Cerebellar nuclear complex (tissue), 1 donor: Measurements from ENCODE around the gene SEMA4D.

Experiments used
- DNase-seq, 2 experiments: peaks; one replicate each; lab custom pipeline; 2025; lab: John Stamatoyannopoulos, UW

The SEMA4D gene

GRCh38 chr9:89444925-89445765 is 52.8 kb downstream of the SEMA4D start:
- no peak for DNase-seq

- no peak for DNase-seq
These were observed 53.6 kb downstream of the SEMA4D start for GRCh38 chr9:89444274-89444673.

GRCh38 chr9:89442981-89443814 is 54.7 kb downstream of the SEMA4D start:
- DNase-seq = no peak

GRCh38 chr9:89442501-89442978 is 55.4 kb downstream of the SEMA4D start:
- DNase-seq = no peak

GRCh38 chr9:89441986-89442385 is 55.9 kb downstream of the SEMA4D start:
- no peak for DNase-seq

GRCh38 chr9:89441655-89441970 is 56.3 kb downstream of the SEMA4D start:
- DNase-seq = no peak

GRCh38 chr9:89440951-89441654 is 56.8 kb downstream of the SEMA4D start:
- no peak for DNase-seq

GRCh38 chr9:89440548-89440947 is 57.4 kb downstream of the SEMA4D start:
- DNase-seq = no peak

- no peak for DNase-seq
These were observed 57.9 kb downstream of the SEMA4D start for GRCh38 chr9:89440046-89440445.

- no peak for DNase-seq
These were observed 58.3 kb downstream of the SEMA4D start for GRCh38 chr9:89439571-89439970.

- no peak for DNase-seq
These were observed 59.7 kb downstream of the SEMA4D start for GRCh38 chr9:89438194-89438593.

- DNase-seq = no peak
These were observed 60.1 kb downstream of the SEMA4D start for GRCh38 chr9:89437772-89438171.

- no peak for DNase-seq
These were observed 60.8 kb downstream of the SEMA4D start for GRCh38 chr9:89436963-89437625.

- DNase-seq = no peak
These were observed 61.6 kb downstream of the SEMA4D start for GRCh38 chr9:89436326-89436725.

- DNase-seq = no peak
These were observed 62.7 kb downstream of the SEMA4D start for GRCh38 chr9:89435071-89435823.

GRCh38 chr9:89434636-89435035 is 63.3 kb downstream of the SEMA4D start:
- DNase-seq = no peak

GRCh38 chr9:89433826-89434225 is 64.1 kb downstream of the SEMA4D start:
- no peak for DNase-seq

GRCh38 chr9:89432986-89433530 is 64.9 kb downstream of the SEMA4D start:
- no peak for DNase-seq

- no peak for DNase-seq
These were observed 65.8 kb downstream of the SEMA4D start for GRCh38 chr9:89431930-89432725.

GRCh38 chr9:89430995-89431394 is 66.9 kb downstream of the SEMA4D start:
- no peak for DNase-seq
